Measurements from ENCODE around the gene UGT2B17. TPM values are rescaled to one million over a fixed set of nuclear protein-coding genes. Genes with fewer than 3 reads are reported as not detected.
"Not testable (repeated sequence)": the region's sequence is repeated elsewhere in the genome, so short reads cannot be mapped to it uniquely, and the experiment has no call there.

Gene UGT2B17
- total RNA-seq, 2 experiments from 2014 or later, result not detected

GRCh38 chr4:68577590-68577989 lies 1.5 kb upstream of the UGT2B17 start:
- Mint-ChIP-seq H3K4me3 (no peak overlapping the region), H3K27me3 (no peaks in the 10 kb centered on the region), H3K36me3 (ENCODE audit: low read depth) (no peaks in the 10 kb centered on the region), H3K4me1 (ENCODE audit: low read depth) (no peaks in the 10 kb centered on the region), H3K9me3 (no peaks in the 10 kb centered on the region), H3K27ac (no peak overlapping the region)
- DNase-seq (no peak), ATAC-seq (ENCODE audit: poor library complexity) (no peak)
- Histone ChIP-seq H3K9me3 (ENCODE audit: control insufficient read depth in 1 of 2, insufficient read depth in 1 of 2, low read length in 2 of 2) (peaks cover 0 to 4% of the 10 kb centered on the region in 2 experiments), H3K4me3 (ENCODE audit: low read length) (no peak overlapping the region), H3K27me3 (ENCODE audit: control insufficient read depth in 1 of 2, insufficient read depth in 2 of 2, low read length in 2 of 2) (no peaks in the 10 kb centered on the region), H3K4me1 (ENCODE audit: insufficient read depth, low read length) (no peaks in the 10 kb centered on the region), H3K36me3 (ENCODE audit: insufficient read depth, low read length) (no peaks in the 10 kb centered on the region), H3K27ac (ENCODE audit: low read depth in 1 of 2, low read length in 2 of 2) (no peak overlapping the region)
- POLR2A ChIA-PET, result no interaction called here
- CTCF ChIA-PET, result no interaction called here
- intact Hi-C loops (cut with DNase I, micrococcal nuclease), result no loop called here
- TF ChIP-seq, protein P1, sequence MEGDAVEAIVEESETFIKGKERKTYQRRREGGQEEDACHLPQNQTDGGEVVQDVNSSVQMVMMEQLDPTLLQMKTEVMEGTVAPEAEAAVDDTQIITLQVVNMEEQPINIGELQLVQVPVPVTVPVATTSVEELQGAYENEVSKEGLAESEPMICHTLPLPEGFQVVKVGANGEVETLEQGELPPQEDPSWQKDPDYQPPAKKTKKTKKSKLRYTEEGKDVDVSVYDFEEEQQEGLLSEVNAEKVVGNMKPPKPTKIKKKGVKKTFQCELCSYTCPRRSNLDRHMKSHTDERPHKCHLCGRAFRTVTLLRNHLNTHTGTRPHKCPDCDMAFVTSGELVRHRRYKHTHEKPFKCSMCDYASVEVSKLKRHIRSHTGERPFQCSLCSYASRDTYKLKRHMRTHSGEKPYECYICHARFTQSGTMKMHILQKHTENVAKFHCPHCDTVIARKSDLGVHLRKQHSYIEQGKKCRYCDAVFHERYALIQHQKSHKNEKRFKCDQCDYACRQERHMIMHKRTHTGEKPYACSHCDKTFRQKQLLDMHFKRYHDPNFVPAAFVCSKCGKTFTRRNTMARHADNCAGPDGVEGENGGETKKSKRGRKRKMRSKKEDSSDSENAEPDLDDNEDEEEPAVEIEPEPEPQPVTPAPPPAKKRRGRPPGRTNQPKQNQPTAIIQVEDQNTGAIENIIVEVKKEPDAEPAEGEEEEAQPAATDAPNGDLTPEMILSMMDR (IDR thresholded peaks at IDR 0.05), result no peak

GRCh38 chr4:68575636-68576035 lies 486 bp downstream of the UGT2B17 start:
- H3K27me3 ChIP-seq (ENCODE audit: control insufficient read depth in 1 of 2, insufficient read depth in 2 of 2, low read length in 2 of 2); H3K4me3 ChIP-seq (ENCODE audit: low read length); intact Hi-C loops (cut with DNase I, micrococcal nuclease); H3K36me3 ChIP-seq (ENCODE audit: insufficient read depth, low read length); H3K27ac ChIP-seq (ENCODE audit: low read depth in 1 of 2, low read length in 2 of 2); H3K27me3 Mint-ChIP-seq; H3K4me1 Mint-ChIP-seq (ENCODE audit: low read depth); CTCF ChIA-PET; H3K4me3 Mint-ChIP-seq; H3K27ac Mint-ChIP-seq; DNase-seq; POLR2A ChIA-PET; H3K9me3 Mint-ChIP-seq; H3K36me3 Mint-ChIP-seq (ENCODE audit: low read depth); H3K9me3 ChIP-seq (ENCODE audit: control insufficient read depth in 1 of 2, insufficient read depth in 1 of 2, low read length in 2 of 2); ATAC-seq (ENCODE audit: poor library complexity); H3K4me1 ChIP-seq (ENCODE audit: insufficient read depth, low read length): not testable (repeated sequence)

- no peak for ATAC-seq (ENCODE audit: poor library complexity)
These were observed 1.0 kb downstream of the UGT2B17 start for GRCh38 chr4:68575081-68575480.

GRCh38 chr4:68572653-68573170 lies 3.4 kb downstream of the UGT2B17 start:
- H3K9me3 Mint-ChIP-seq, result no peaks in the 10 kb centered on the region
- TF ChIP-seq, protein P1 (IDR thresholded peaks at IDR 0.05), result no peak
- ATAC-seq (ENCODE audit: poor library complexity) (no peak), DNase-seq (no peak)
- no peaks in the 10 kb centered on the region for H3K4me1 Mint-ChIP-seq (ENCODE audit: low read depth)
- H3K4me3 Mint-ChIP-seq, result no peak overlapping the region
- intact Hi-C loops (cut with DNase I, micrococcal nuclease), result no loop called here
- H3K27ac Mint-ChIP-seq, result no peak overlapping the region
- ChIA-PET POLR2A (no interaction called here), CTCF (no interaction called here)
- Histone ChIP-seq H3K36me3 (ENCODE audit: insufficient read depth, low read length) (no peaks in the 10 kb centered on the region), H3K9me3 (ENCODE audit: control insufficient read depth in 1 of 2, insufficient read depth in 1 of 2, low read length in 2 of 2) (no peaks in the 10 kb centered on the region), H3K27ac (ENCODE audit: low read depth in 1 of 2, low read length in 2 of 2) (no peak overlapping the region), H3K4me3 (ENCODE audit: low read length) (no peak overlapping the region), H3K27me3 (ENCODE audit: control insufficient read depth in 1 of 2, insufficient read depth in 2 of 2, low read length in 2 of 2) (no peaks in the 10 kb centered on the region), H3K4me1 (ENCODE audit: insufficient read depth, low read length) (no peaks in the 10 kb centered on the region)
- no peaks in the 10 kb centered on the region for H3K27me3 Mint-ChIP-seq
- H3K36me3 Mint-ChIP-seq (ENCODE audit: low read depth), result no peaks in the 10 kb centered on the region

More at GRCh38 chr4:68575081-68575480, 1.0 kb downstream of the UGT2B17 start:
- Histone ChIP-seq H3K4me3 (ENCODE audit: low read length) (no peak overlapping the region), H3K36me3 (ENCODE audit: insufficient read depth, low read length) (no peaks in the 10 kb centered on the region), H3K9me3 (ENCODE audit: control insufficient read depth in 1 of 2, insufficient read depth in 1 of 2, low read length in 2 of 2) (peaks cover 0 to 4% of the 10 kb centered on the region in 2 experiments), H3K27ac (ENCODE audit: low read depth in 1 of 2, low read length in 2 of 2) (no peak overlapping the region), H3K4me1 (ENCODE audit: insufficient read depth, low read length) (no peaks in the 10 kb centered on the region), H3K27me3 (ENCODE audit: control insufficient read depth in 1 of 2, insufficient read depth in 2 of 2, low read length in 2 of 2) (no peaks in the 10 kb centered on the region)
- ChIA-PET CTCF (no interaction called here), POLR2A (no interaction called here)
- Mint-ChIP-seq H3K27me3 (no peaks in the 10 kb centered on the region), H3K9me3 (no peaks in the 10 kb centered on the region), H3K27ac (no peak overlapping the region), H3K36me3 (ENCODE audit: low read depth) (no peaks in the 10 kb centered on the region), H3K4me1 (ENCODE audit: low read depth) (no peaks in the 10 kb centered on the region), H3K4me3 (no peak overlapping the region)
- TF ChIP-seq, protein P1 (IDR thresholded peaks at IDR 0.05), result no peak
- DNase-seq, result no peak
- intact Hi-C loops (cut with DNase I, micrococcal nuclease), result no loop called here

Data from CD4-positive, alpha-beta T cell (primary cell).